Common myeloid progenitor, CD34-positive (primary cell): ENCODE data around the gene TEKT3.

Experiments
- CTCF ChIA-PET: fragments of 350-600 bp; sonication (Branson Sonifier 250); formaldehyde crosslinking; loops from one replicate; lab custom pipeline; 2021; ENCODE audit warnings: antibody characterized with exemption; lab: Charles Lee
- POLR2A ChIA-PET: fragments of 350-600 bp; sonication (Branson Sonifier 250); formaldehyde crosslinking; loops from one replicate; lab custom pipeline; 2021; ENCODE audit warnings: antibody characterized with exemption; lab: Charles Lee
- DNase-seq, 3 donors: peaks; one replicate each; pipeline versions ENCODE4 v3.0.0 to v3.0.0-alpha.2; 2013
- H3K27ac ChIP-seq, 2 experiments: 1 replicate in 1 of 2; 2 replicates in 1 of 2; pipeline ENCODE4 v1.7.0; 2013; ENCODE audit warnings: inconsistent platforms in 2 of 2, low read length in 2 of 2, mild to moderate bottlenecking in 2 of 2, low read depth in 1 of 2, moderate library complexity in 1 of 2; ENCODE audit not compliant: severe bottlenecking in 2 of 2, insufficient read depth in 1 of 2, poor library complexity in 1 of 2
- H3K27me3 ChIP-seq, 5 experiments: replicated peaks in 2 of 5; 1 replicate in 3 of 5; 2 replicates in 2 of 5; pipeline versions ENCODE4 v1.6.1 to v1.7.0; 2013; ENCODE audit warnings: low read length in 4 of 5, mild to moderate bottlenecking in 2 of 5, moderate library complexity in 2 of 5, inconsistent platforms in 1 of 5; ENCODE audit not compliant: insufficient read depth in 5 of 5, control insufficient read depth in 4 of 5
- H3K36me3 ChIP-seq, 4 experiments: 1 replicate in 2 of 4; 2 replicates in 2 of 4; pipeline versions ENCODE4 v1.6.1 to v1.7.0; 2013; ENCODE audit warnings: low read length in 3 of 4, control low read depth in 1 of 4, mild to moderate bottlenecking in 1 of 4; ENCODE audit not compliant: control insufficient read depth in 4 of 4, insufficient read depth in 4 of 4
- H3K4me1 ChIP-seq, 4 experiments: 1 replicate in 3 of 4; 2 replicates in 1 of 4; pipeline versions ENCODE4 v1.6.1 to v1.7.1; 2013; ENCODE audit warnings: low read length in 3 of 4, mild to moderate bottlenecking in 3 of 4, control low read depth in 1 of 4, inconsistent platforms in 1 of 4, moderate library complexity in 1 of 4; ENCODE audit not compliant: control insufficient read depth in 4 of 4, insufficient read depth in 4 of 4; ENCODE audit errors: control extremely low read depth in 1 of 4
- H3K4me3 ChIP-seq, 7 experiments: 1 replicate in 4 of 7; 2 replicates in 3 of 7; pipeline versions ENCODE4 v1.5.1 to v1.7.0; 2013; ENCODE audit warnings: mild to moderate bottlenecking in 7 of 7, low read length in 6 of 7, moderate library complexity in 6 of 7, inconsistent platforms in 2 of 7, low read depth in 2 of 7, control low read depth in 1 of 7; ENCODE audit not compliant: insufficient read depth in 4 of 7, control insufficient read depth in 1 of 7; ENCODE audit errors: extremely low read depth in 1 of 7
- H3K9me3 ChIP-seq, 5 experiments: 1 replicate in 4 of 5; 2 replicates in 1 of 5; pipeline versions ENCODE4 v1.6.1 to v1.7.1; 2013; ENCODE audit warnings: low read length in 4 of 5, mild to moderate bottlenecking in 2 of 5, inconsistent platforms in 1 of 5, low read depth in 1 of 5, moderate library complexity in 1 of 5; ENCODE audit not compliant: control insufficient read depth in 4 of 5, insufficient read depth in 2 of 5; ENCODE audit errors: control extremely low read depth in 1 of 5
- WGBS: methylation state at CpG from one replicate; pipeline ENCODE4 v1.1.5; 2013; ENCODE audit not compliant: insufficient coverage; 5-methylcytosine and 5-hydroxymethylcytosine counted together

The TEKT3 gene

DNA sequence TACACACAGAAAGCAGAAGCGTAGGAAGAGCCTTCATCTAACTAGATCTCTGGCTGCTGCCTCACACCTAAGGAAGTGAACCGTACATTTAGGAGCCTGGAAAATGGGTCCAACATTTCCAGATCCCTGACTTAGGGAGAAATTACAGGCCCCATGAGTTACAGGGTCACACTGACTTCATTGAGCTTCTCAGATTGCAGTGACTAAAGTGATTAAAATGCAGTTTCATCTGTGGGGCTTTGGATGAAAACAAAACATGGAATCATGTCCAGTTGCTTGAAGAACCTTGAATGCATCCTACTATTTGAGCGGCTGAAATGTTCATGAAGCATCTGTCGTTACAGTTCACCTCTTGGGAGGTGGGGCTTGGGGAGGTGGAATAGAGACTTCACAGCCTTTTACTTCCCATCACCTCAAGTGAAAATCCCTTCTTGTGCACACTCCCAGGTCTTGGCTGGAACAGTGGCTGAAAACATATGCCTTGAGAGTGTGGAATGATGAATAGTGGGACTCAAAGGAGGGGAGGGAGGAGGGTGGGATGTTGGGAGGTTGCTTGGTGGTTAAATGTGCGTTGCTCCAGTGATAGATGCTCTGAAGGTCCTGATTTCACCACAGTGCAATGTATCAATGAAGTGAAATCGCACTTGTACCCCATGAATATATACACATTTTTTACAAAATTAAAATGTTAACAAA, 19.7 kb downstream of the TEKT3 start:
- H3K36me3 ChIP-seq = no peaks in the 10 kb centered on the region
- no peak overlapping the region for H3K4me3 ChIP-seq
- no peak overlapping the region for H3K27ac ChIP-seq
- no peaks in the 10 kb centered on the region for H3K9me3 ChIP-seq
- peaks cover 0 to 4% (median 2%) of the 10 kb centered on the region in 5 experiments for H3K27me3 ChIP-seq
- POLR2A ChIA-PET = no interaction called here
- H3K4me1 ChIP-seq = no peaks in the 10 kb centered on the region
- DNase-seq = no peak
- CTCF ChIA-PET = no interaction called here
- 100% methylated on average over 4 of the region's 6 CpGs for WGBS

DNA sequence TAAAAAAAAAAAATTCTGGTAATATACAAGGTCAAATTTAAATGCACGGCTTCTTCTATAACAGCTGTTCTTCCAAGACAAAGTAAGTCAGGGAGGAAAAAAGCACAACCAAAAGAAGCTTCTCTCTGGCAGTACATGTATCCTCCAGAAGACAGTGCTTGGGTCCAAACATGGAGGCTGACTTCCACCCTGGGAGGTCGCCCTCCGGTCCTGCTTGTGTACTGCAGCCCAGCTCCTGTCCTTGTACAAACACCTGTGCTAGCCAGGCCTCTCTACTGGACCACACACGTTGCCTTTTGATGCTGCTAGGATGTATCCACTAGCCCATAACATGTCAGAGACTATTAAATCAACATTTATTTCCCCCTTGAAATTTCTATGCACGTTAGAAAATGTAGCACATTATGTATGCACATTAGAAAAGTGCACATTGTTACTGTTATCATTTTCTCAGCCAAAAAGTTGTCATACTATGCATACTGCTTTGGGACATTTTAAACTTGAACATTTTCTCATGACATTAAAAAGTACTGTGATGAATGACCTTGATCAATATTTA, 21.9 kb downstream of the TEKT3 start:
- no peaks in the 10 kb centered on the region for H3K36me3 ChIP-seq
- H3K4me3 ChIP-seq = no peak overlapping the region
- H3K27ac ChIP-seq = no peak overlapping the region
- ChIA-PET CTCF (no interaction called here), POLR2A (interaction anchor here (0.7 kb wide), 1 partner anchor 105 kb away, joined by 4 read pairs; no protein-coding TSS in a partner anchor)
- no peak for DNase-seq
- no peaks in the 10 kb centered on the region for H3K4me1 ChIP-seq
- H3K9me3 ChIP-seq = no peaks in the 10 kb centered on the region
- peaks cover 0 to 6% (median 0%) of the 10 kb centered on the region in 5 experiments for H3K27me3 ChIP-seq
- 92% methylated on average over 4 of the region's 5 CpGs for WGBS

DNA sequence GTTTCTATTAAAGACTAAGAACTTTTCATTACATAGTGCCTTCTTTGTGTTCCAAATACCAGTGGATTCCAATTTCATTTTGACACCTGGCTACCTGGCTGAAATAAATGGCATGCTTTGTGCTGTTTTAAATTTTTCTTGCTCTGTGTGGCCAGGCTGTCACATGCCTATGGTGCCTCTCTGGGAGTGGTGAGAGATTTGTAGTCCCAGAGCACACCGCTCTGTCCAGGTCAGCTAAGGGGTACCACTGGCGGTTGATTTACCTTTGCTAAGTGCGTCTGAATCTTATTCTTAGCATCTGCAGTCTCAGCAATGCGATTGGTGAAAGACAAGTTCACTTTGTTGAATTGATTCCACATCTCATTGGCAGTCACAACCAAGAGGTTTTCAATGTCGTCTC, 29.4 kb downstream of the TEKT3 start:
- DNase-seq = no peak
- no peaks in the 10 kb centered on the region for H3K4me1 ChIP-seq
- ChIA-PET CTCF (no interaction called here), POLR2A (no interaction called here)
- no peak overlapping the region for H3K27ac ChIP-seq
- 100% methylated on average over 4 of the region's 5 CpGs for WGBS
- no peaks in the 10 kb centered on the region for H3K36me3 ChIP-seq
- H3K4me3 ChIP-seq = no peak overlapping the region
- H3K9me3 ChIP-seq = no peaks in the 10 kb centered on the region
- H3K27me3 ChIP-seq = peaks cover 0 to 7% (median under 1%) of the 10 kb centered on the region in 5 experiments

DNA sequence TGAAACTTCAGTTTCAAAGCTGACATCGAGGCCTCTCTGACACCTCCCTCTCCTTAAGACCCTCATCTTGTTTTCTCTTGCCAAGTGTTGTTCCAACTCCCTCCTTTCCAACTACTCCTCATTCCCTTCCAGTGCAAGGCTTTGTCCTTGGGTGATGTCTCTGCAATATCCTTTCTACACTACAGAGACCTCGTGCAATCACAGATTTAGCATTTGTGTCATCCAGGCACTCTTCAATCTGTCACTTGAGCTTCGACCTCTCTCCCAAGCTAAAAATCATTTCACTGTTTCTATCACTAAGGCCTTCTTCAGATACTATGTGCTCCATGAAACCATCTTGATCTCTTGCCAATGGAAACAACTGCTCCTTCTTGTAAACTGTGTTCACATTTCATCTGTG, 31.6 kb downstream of the TEKT3 start:
- no peak overlapping the region for H3K4me3 ChIP-seq
- no peak overlapping the region for H3K27ac ChIP-seq
- H3K27me3 ChIP-seq = peaks cover 0 to 5% (median 2%) of the 10 kb centered on the region in 5 experiments
- ChIA-PET CTCF (no interaction called here), POLR2A (no interaction called here)
- no peak for DNase-seq
- no peaks in the 10 kb centered on the region for H3K9me3 ChIP-seq
- WGBS = 100% methylated on average over 3 of the region's 3 CpGs
- no peaks in the 10 kb centered on the region for H3K4me1 ChIP-seq
- no peaks in the 10 kb centered on the region for H3K36me3 ChIP-seq

DNA sequence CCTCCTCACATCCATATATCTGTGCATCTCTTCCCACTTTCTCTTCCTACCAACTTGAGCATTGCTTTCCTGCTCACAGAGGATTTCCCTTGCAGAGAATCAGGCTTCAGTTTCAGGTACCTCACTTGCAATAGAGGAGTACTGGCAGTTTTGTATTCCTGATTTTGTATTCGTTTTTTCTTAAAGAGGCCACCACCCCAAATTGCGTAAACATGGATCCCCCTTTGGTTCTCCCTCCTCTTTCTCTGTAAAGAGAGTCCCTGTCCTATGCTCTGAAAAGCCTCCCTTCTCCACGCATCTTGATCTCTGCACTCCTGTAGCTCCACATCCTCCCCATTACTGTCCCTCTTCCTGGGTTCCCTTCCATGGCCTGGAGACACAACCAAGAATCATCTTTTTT, 32.2 kb downstream of the TEKT3 start:
- Histone ChIP-seq H3K9me3 (no peaks in the 10 kb centered on the region), H3K4me3 (no peak overlapping the region), H3K27me3 (peaks cover 0 to 5% (median 2%) of the 10 kb centered on the region in 5 experiments), H3K4me1 (no peaks in the 10 kb centered on the region), H3K27ac (no peak overlapping the region), H3K36me3 (no peaks in the 10 kb centered on the region)
- ChIA-PET CTCF (no interaction called here), POLR2A (no interaction called here)
- no peak for DNase-seq
- WGBS = 67% methylated on average over 3 of the region's 3 CpGs

DNA sequence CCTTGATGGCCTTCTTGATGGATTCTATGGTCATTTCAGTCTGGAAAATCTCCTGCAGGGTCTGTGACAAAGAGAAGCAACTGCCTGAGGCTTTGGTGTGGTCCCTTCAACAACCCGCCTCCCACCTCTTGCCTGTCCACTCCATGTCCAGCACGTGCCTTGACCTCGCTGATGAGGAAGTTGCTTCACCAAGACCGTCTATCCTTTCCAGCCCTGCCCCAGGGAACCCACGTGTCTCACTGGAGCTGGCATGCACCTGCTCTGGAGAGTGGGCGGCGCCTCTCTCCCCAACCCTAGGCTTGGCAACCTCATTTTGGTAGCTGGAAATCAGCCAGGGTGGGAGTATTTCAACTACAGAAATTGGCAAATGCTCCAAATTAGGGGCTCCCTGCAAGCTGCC, 32.6 kb downstream of the TEKT3 start:
- Histone ChIP-seq H3K27me3 (peaks cover 0 to 6% (median 2%) of the 10 kb centered on the region in 5 experiments), H3K4me1 (no peaks in the 10 kb centered on the region), H3K4me3 (no peak overlapping the region), H3K27ac (no peak overlapping the region), H3K9me3 (no peaks in the 10 kb centered on the region), H3K36me3 (no peaks in the 10 kb centered on the region)
- DNase-seq = no peak
- ChIA-PET POLR2A (no interaction called here), CTCF (no interaction called here)
- WGBS = 93% methylated on average over 7 of the region's 7 CpGs

DNA sequence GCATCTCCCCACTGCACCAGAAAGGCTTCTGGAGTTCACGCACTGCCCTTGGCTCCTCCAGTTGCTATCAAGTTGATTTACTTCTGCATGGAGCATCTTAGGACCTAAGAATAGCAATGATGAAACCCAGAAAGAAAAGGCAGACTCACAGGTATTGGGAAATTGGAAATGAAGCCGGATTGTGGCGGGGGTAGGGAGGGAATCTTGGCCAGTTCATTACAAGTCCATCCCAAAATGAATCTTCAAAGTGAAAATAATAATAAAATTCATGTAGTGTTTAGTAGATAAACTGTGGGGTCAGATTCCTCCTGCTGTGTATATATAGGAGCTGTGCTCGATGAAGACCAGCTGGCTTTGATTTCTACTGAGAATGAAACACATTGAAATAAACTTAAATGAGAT, 33.7 kb downstream of the TEKT3 start:
- WGBS = 86% methylated on average over 2 of the region's 4 CpGs

More for the DNA sequence above, 33.7 kb downstream of the TEKT3 start:
- no peak for DNase-seq
- Histone ChIP-seq H3K27ac (no peak overlapping the region), H3K4me3 (no peak overlapping the region), H3K4me1 (no peaks in the 10 kb centered on the region), H3K36me3 (no peaks in the 10 kb centered on the region), H3K27me3 (peaks cover 0 to 6% (median 2%) of the 10 kb centered on the region in 5 experiments), H3K9me3 (no peaks in the 10 kb centered on the region)
- POLR2A ChIA-PET = no interaction called here
- CTCF ChIA-PET = no interaction called here
